Tibial artery (tissue), 4 donors: ENCODE results near the gene SDCCAG8.

Experiments used
- DNase-seq, 2 donors: peaks; one replicate each; pipeline ENCODE4 v3.0.0-alpha.2; 2019
- H3K27ac ChIP-seq, 2 donors: fragments of 200-600 bp; sonication (generic) in 1 of 2; 1 replicate in 1 of 2; 2 replicates in 1 of 2; pipeline ENCODE4 v1.5.1; 2018 to 2019; ENCODE audit warnings: mild to moderate bottlenecking in 1 of 2
- H3K27me3 ChIP-seq, 2 donors: fragments of 200-600 bp; sonication (generic) in 1 of 2; one replicate each; pipeline versions ENCODE4 v1.5.1 to v1.6.0; 2016 to 2019
- H3K36me3 ChIP-seq, 3 donors: fragments of 200-600 bp; sonication (generic) in 2 of 3; one replicate each; pipeline ENCODE4 v1.5.1; 2016 to 2019; ENCODE audit warnings: mild to moderate bottlenecking in 2 of 3
- H3K4me1 ChIP-seq, 4 donors: fragments of 200-600 bp; sonication (generic) in 2 of 4; 1 replicate in 3 of 4; 2 replicates in 1 of 4; pipeline ENCODE4 v1.5.1; 2016 to 2019
- H3K4me3 ChIP-seq, 2 donors: fragments of 200-600 bp; sonication (generic) in 1 of 2; 1 replicate in 1 of 2; 2 replicates in 1 of 2; pipeline ENCODE4 v1.5.1; 2018 to 2019; ENCODE audit warnings: mild to moderate bottlenecking in 2 of 2
- H3K9me3 ChIP-seq, 3 donors: fragments of 200-600 bp; sonication (generic) in 1 of 3; one replicate each; pipeline ENCODE4 v1.5.1; 2016 to 2019
- CTCF ChIP-seq, 2 experiments: fragments of 200-600 bp in 1 of 2; fragments of 450-650 bp in 1 of 2; IDR thresholded peaks; one replicate each; pipeline ENCODE4 v1.5.1; 2017 to 2019; ENCODE audit warnings: antibody characterized with exemption in 2 of 2, mild to moderate bottlenecking in 1 of 2, moderate library complexity in 1 of 2
- intact Hi-C: fragments of 100-400 bp; cut with DNase I; formaldehyde crosslinking; loops from one replicate; pipeline ENCODE4 v1.15.0; 2023; ENCODE audit warnings: low total_unique reads

Gene SDCCAG8

GRCh38 chr1:243499711-243500110 lies 243.9 kb downstream of the SDCCAG8 start:
- Histone ChIP-seq H3K4me1 (peaks cover 0 to 6% (median 2%) of the 10 kb centered on the region in 4 donors), H3K4me3 (no peak overlapping the region), H3K9me3 (no peaks in the 10 kb centered on the region), H3K36me3 (peaks cover 7 to 52% (median 21%) of the 10 kb centered on the region in 3 donors), H3K27me3 (no peaks in the 10 kb centered on the region), H3K27ac (no peak overlapping the region)
- intact Hi-C loops, result no loop called here
- TF ChIP-seq CTCF (IDR thresholded peaks at IDR 0.05), result no peak
- DNase-seq, result no peak

- H3K9me3 ChIP-seq, result no peaks in the 10 kb centered on the region
- no peak for DNase-seq
- no peaks in the 10 kb centered on the region for H3K27me3 ChIP-seq
- peaks cover 0 to 4% (median 2%) of the 10 kb centered on the region in 4 donors for H3K4me1 ChIP-seq
- peaks cover 13 to 59% (median 27%) of the 10 kb centered on the region in 3 donors for H3K36me3 ChIP-seq
- intact Hi-C loops, result no loop called here
- no peak for TF ChIP-seq CTCF (IDR thresholded peaks at IDR 0.05)
- H3K27ac ChIP-seq, result no peak overlapping the region
- no peak overlapping the region for H3K4me3 ChIP-seq
These were observed 244.7 kb downstream of the SDCCAG8 start for GRCh38 chr1:243500512-243500911.

- H3K36me3 ChIP-seq, result peaks cover 13 to 64% (median 32%) of the 10 kb centered on the region in 3 donors
- DNase-seq, result no peak
These were observed 245.2 kb downstream of the SDCCAG8 start for GRCh38 chr1:243501002-243501401.

GRCh38 chr1:243503155-243503554 lies 247.3 kb downstream of the SDCCAG8 start:
- intact Hi-C loops, result no loop called here
- no peaks in the 10 kb centered on the region for H3K9me3 ChIP-seq
- H3K36me3 ChIP-seq, result peaks cover 13 to 65% (median 39%) of the 10 kb centered on the region in 3 donors
- H3K4me3 ChIP-seq, result no peak overlapping the region
- H3K27me3 ChIP-seq, result no peaks in the 10 kb centered on the region
- H3K27ac ChIP-seq, result no peak overlapping the region
- H3K4me1 ChIP-seq, result peaks cover 0 to 5% (median 0%) of the 10 kb centered on the region in 4 donors
- no peak for TF ChIP-seq CTCF (IDR thresholded peaks at IDR 0.05)
- DNase-seq, result no peak

More at GRCh38 chr1:243501002-243501401, 245.2 kb downstream of the SDCCAG8 start:
- H3K4me1 ChIP-seq, result peaks cover 0 to 4% (median 0%) of the 10 kb centered on the region in 4 donors
- H3K27ac ChIP-seq, result no peak overlapping the region
- H3K9me3 ChIP-seq, result no peaks in the 10 kb centered on the region
- no peak overlapping the region for H3K4me3 ChIP-seq
- H3K27me3 ChIP-seq, result no peaks in the 10 kb centered on the region
- no peak for TF ChIP-seq CTCF (IDR thresholded peaks at IDR 0.05)
- intact Hi-C loops, result no loop called here

GRCh38 chr1:243505986-243506689 lies 250.3 kb downstream of the SDCCAG8 start:
- TF ChIP-seq CTCF (IDR thresholded peaks at IDR 0.05), result no peak
- intact Hi-C loops, result no loop called here
- no peaks in the 10 kb centered on the region for H3K27me3 ChIP-seq
- no peaks in the 10 kb centered on the region for H3K9me3 ChIP-seq
- peaks cover 0 to 5% (median 0%) of the 10 kb centered on the region in 4 donors for H3K4me1 ChIP-seq
- peaks cover 25 to 75% (median 67%) of the 10 kb centered on the region in 3 donors for H3K36me3 ChIP-seq
- no peak overlapping the region for H3K4me3 ChIP-seq
- no peak overlapping the region for H3K27ac ChIP-seq
- DNase-seq, result no peak
